ENCODE measurements around the gene DHRS13. TPM values are rescaled to one million over a fixed set of nuclear protein-coding genes. Genes with fewer than 3 reads are reported as not detected.
"Not testable (repeated sequence)": the region's sequence is repeated elsewhere in the genome, so short reads cannot be mapped to it uniquely, and the experiment has no call there.

DHRS13 gene
- total RNA-seq, 1 donor from 2014 or later: 27.3 TPM

- no peak for DNase-seq (ENCODE audit: low spot score)
Measured at GRCh38 chr17:28935744-28936460, 33.0 kb upstream of the DHRS13 start.

- DNase-seq (ENCODE audit: low spot score): not testable (repeated sequence)
Measured at GRCh38 chr17:28934508-28934907, 31.6 kb upstream of the DHRS13 start.

- DNase-seq (ENCODE audit: low spot score): no peak
Measured at GRCh38 chr17:28929787-28930186, 26.9 kb upstream of the DHRS13 start.

GRCh38 chr17:28928061-28928460, 25.2 kb upstream of the DHRS13 start:
- DNase-seq (ENCODE audit: low spot score): no peak

GRCh38 chr17:28926786-28927185, 23.9 kb upstream of the DHRS13 start:
- DNase-seq (ENCODE audit: low spot score): no peak

GRCh38 chr17:28926366-28926765, 23.5 kb upstream of the DHRS13 start:
- DNase-seq (ENCODE audit: low spot score): no peak

GRCh38 chr17:28925912-28926365, 23.1 kb upstream of the DHRS13 start:
- DNase-seq (ENCODE audit: low spot score): no peak

- DNase-seq (ENCODE audit: low spot score): no peak
Measured at GRCh38 chr17:28920201-28920600, 17.3 kb upstream of the DHRS13 start.

GRCh38 chr17:28918295-28918694, 15.4 kb upstream of the DHRS13 start:
- no peak for DNase-seq (ENCODE audit: low spot score)

GRCh38 chr17:28917465-28917864, 14.6 kb upstream of the DHRS13 start:
- no peak for DNase-seq (ENCODE audit: low spot score)

- DNase-seq (ENCODE audit: low spot score): no peak
Measured at GRCh38 chr17:28917029-28917428, 14.2 kb upstream of the DHRS13 start.

- no peak for DNase-seq (ENCODE audit: low spot score)
Measured at GRCh38 chr17:28916302-28916934, 13.5 kb upstream of the DHRS13 start.

- DNase-seq (ENCODE audit: low spot score): no peak
Measured at GRCh38 chr17:28912938-28913333, 10.1 kb upstream of the DHRS13 start.

GRCh38 chr17:28912281-28912937, 9.5 kb upstream of the DHRS13 start:
- DNase-seq (ENCODE audit: low spot score): no peak

- DNase-seq (ENCODE audit: low spot score): no peak
Measured at GRCh38 chr17:28911411-28912045, 8.6 kb upstream of the DHRS13 start.

- no peak for DNase-seq (ENCODE audit: low spot score)
Measured at GRCh38 chr17:28910534-28910933, 7.7 kb upstream of the DHRS13 start.

GRCh38 chr17:28908640-28909167, 5.8 kb upstream of the DHRS13 start:
- DNase-seq (ENCODE audit: low spot score): peak; percentile 76

GRCh38 chr17:28907709-28908475, 5.0 kb upstream of the DHRS13 start:
- peak; percentile 41 for DNase-seq (ENCODE audit: low spot score)

- no peak for DNase-seq (ENCODE audit: low spot score)
Measured at GRCh38 chr17:28906706-28907438, 4.0 kb upstream of the DHRS13 start.

GRCh38 chr17:28906276-28906675, 3.4 kb upstream of the DHRS13 start:
- DNase-seq (ENCODE audit: low spot score): no peak

- no peak for DNase-seq (ENCODE audit: low spot score)
Measured at GRCh38 chr17:28904800-28905199, 1.9 kb upstream of the DHRS13 start.
